GM12878 (cell line): ENCODE results near the gene FAM76B. TPM values are rescaled to one million over a fixed set of nuclear protein-coding genes. Genes with fewer than 3 reads are reported as not detected.

Experiments used
- ATAC-seq: fragments of 200-7000 bp; cut with Tn5 transposase; 3 replicates; pipeline ENCODE4 v1.9.1; 2020; ENCODE audit warnings: mild to moderate bottlenecking, moderate library complexity
- BruUV-seq: library from RNA; stranded (reverse); fragments of 400-500 nt; replicated peaks from 2 replicates; lab custom pipeline; 2021; lab: Mats Ljungman, UMichigan
- CTCF ChIA-PET: fragments of 300-600 bp; sonication (Branson Sonifier 250); formaldehyde crosslinking; extraction: SDS; loops from one replicate; lab custom pipeline; 2021; ENCODE audit warnings: inconsistent platforms; lab: Yijun Ruan, JAX
- POLR2A ChIA-PET: fragments of 350-600 bp; formaldehyde crosslinking; extraction: SDS; loops from one replicate; lab custom pipeline; 2021; ENCODE audit warnings: inconsistent platforms; lab: Charles Lee
- RAD21 ChIA-PET: fragments of 300-600 bp; sonication (Branson Sonifier 250); formaldehyde crosslinking; loops from one replicate; lab custom pipeline; 2023; ENCODE audit warnings: antibody characterized with exemption; ENCODE audit not compliant: unreplicated experiment; lab: Charles Lee
- SMC1A ChIA-PET: fragments of 300-600 bp; sonication (Branson Sonifier 250); formaldehyde crosslinking; loops from one replicate; lab custom pipeline; 2023; ENCODE audit not compliant: unreplicated experiment, uncharacterized antibody; lab: Charles Lee
- DNase-seq: peaks from one replicate; pipeline ENCODE4 v3.0.0-alpha.2; 2011; ENCODE audit warnings: low read depth, low spot score
- FAIRE-seq: peaks from 3 replicates; lab custom pipeline; 2011; peaks lifted over from hg19 to GRCh38; lab: Jason Lieb, UNC
- H2AFZ ChIP-seq: 2 replicates; pipeline ENCODE4 v1.6.0; 2011; ENCODE audit warnings: low read depth, low read length, control low read depth; ENCODE audit not compliant: control insufficient read depth
- H3K27ac ChIP-seq: 2 replicates; pipeline ENCODE4 v1.5.1; 2011; ENCODE audit warnings: control low read depth; ENCODE audit not compliant: control insufficient read depth, insufficient read depth
- H3K27me3 ChIP-seq, 2 experiments: replicated peaks in 1 of 2; 2 replicates each; pipeline versions ENCODE4 v1.6.0 to v1.6.1; 2011; ENCODE audit warnings: low read length in 1 of 2; ENCODE audit not compliant: control insufficient read depth in 2 of 2, insufficient read depth in 2 of 2
- H3K36me3 ChIP-seq, 2 experiments: 2 replicates each; pipeline ENCODE4 v1.5.1; 2011; ENCODE audit warnings: low read length in 1 of 2; ENCODE audit not compliant: control insufficient read depth in 2 of 2, insufficient read depth in 2 of 2
- H3K4me1 ChIP-seq: 2 replicates; pipeline ENCODE4 v1.6.1; 2011; ENCODE audit warnings: mild to moderate bottlenecking, low read length, moderate library complexity, mixed read lengths; ENCODE audit not compliant: control insufficient read depth, insufficient read depth
- H3K4me2 ChIP-seq: 2 replicates; pipeline ENCODE4 v1.6.0; 2011; ENCODE audit warnings: control low read depth; ENCODE audit not compliant: control insufficient read depth, insufficient read depth
- H3K4me3 ChIP-seq: fragments of 200-600 bp; sonication (generic); 2 replicates; pipeline ENCODE4 v1.5.1; 2016
- H3K79me2 ChIP-seq: 2 replicates; pipeline ENCODE4 v1.6.0; 2011; ENCODE audit warnings: low read length; ENCODE audit not compliant: control insufficient read depth, insufficient read depth
- H3K9ac ChIP-seq: 2 replicates; pipeline ENCODE4 v1.8.0; 2011; ENCODE audit warnings: low read length, control low read depth, mixed read lengths; ENCODE audit not compliant: control insufficient read depth, insufficient read depth
- H3K9me3 ChIP-seq: replicated peaks from 3 replicates; pipeline ENCODE4 v1.5.1; 2011; ENCODE audit warnings: mild to moderate bottlenecking, low read length; ENCODE audit not compliant: control insufficient read depth, insufficient read depth
- H4K20me1 ChIP-seq: 2 replicates; pipeline ENCODE4 v1.6.0; 2011; ENCODE audit not compliant: control insufficient read depth, insufficient read depth
- BRCA1 ChIP-seq: IDR thresholded peaks from 2 replicates; pipeline ENCODE4 v1.6.1; 2011; ENCODE audit warnings: low read depth, low read length, improper control_type of control experiment
- CBX3 ChIP-seq: fragments of 200-600 bp; sonication (generic); IDR thresholded peaks from 2 replicates; pipeline ENCODE4 v1.6.1; 2016; ENCODE audit warnings: low read depth, borderline replicate concordance
- CBX5 ChIP-seq: sonication (generic); IDR thresholded peaks from 2 replicates; pipeline ENCODE4 v1.6.1; 2016; ENCODE audit warnings: low read depth, moderate library complexity, mild to moderate bottlenecking, inconsistent platforms
- CHD2 ChIP-seq: IDR thresholded peaks from 2 replicates; pipeline ENCODE4 v1.6.1; 2011; ENCODE audit warnings: low read depth, low read length, improper control_type of control experiment, borderline replicate concordance
- EGR1 ChIP-seq, 2 experiments: IDR thresholded peaks; 1 replicate in 1 of 2; 2 replicates in 1 of 2; pipeline ENCODE4 v1.6.1; 2011 to 2012; ENCODE audit warnings: low read depth in 2 of 2, low read length in 2 of 2, borderline replicate concordance in 1 of 2, mild to moderate bottlenecking in 1 of 2, moderate library complexity in 1 of 2
- IRF4 ChIP-seq: IDR thresholded peaks from 2 replicates; pipeline ENCODE4 v1.6.1; 2011; ENCODE audit warnings: low read depth, low read length
- KDM1A ChIP-seq: fragments of 200-600 bp; sonication (generic); IDR thresholded peaks from 2 replicates; pipeline ENCODE4 v1.6.1; 2016; ENCODE audit warnings: borderline replicate concordance
- NFYA ChIP-seq: IDR thresholded peaks from 2 replicates; pipeline ENCODE4 v1.6.1; 2011; ENCODE audit warnings: low read depth, mild to moderate bottlenecking, low read length, improper control_type of control experiment, borderline replicate concordance
- POLR2AphosphoS5 ChIP-seq: IDR thresholded peaks from 2 replicates; pipeline ENCODE4 v1.6.1; 2011; ENCODE audit warnings: mild to moderate bottlenecking, low read length, inconsistent platforms
- RAD21 ChIP-seq: IDR thresholded peaks from 2 replicates; pipeline ENCODE4 v1.6.1; 2011; ENCODE audit warnings: mild to moderate bottlenecking, low read depth, low read length, moderate library complexity; ENCODE audit not compliant: insufficient read depth
- RELA ChIP-seq: fragments of 450-650 bp; IDR thresholded peaks from 2 replicates; pipeline ENCODE4 v1.8.0; 2014; ENCODE audit warnings: borderline replicate concordance; ENCODE audit not compliant: partially characterized antibody
- STAT3 ChIP-seq: IDR thresholded peaks from 2 replicates; pipeline ENCODE4 v1.6.1; 2011; ENCODE audit warnings: low read depth, low read length, improper control_type of control experiment
- SUPT20H ChIP-seq: IDR thresholded peaks from 2 replicates; pipeline ENCODE4 v1.6.1; 2011; ENCODE audit warnings: low read depth, mild to moderate bottlenecking, low read length, moderate library complexity, borderline replicate concordance; ENCODE audit not compliant: control insufficient read depth
- TCF12 ChIP-seq: IDR thresholded peaks from 2 replicates; pipeline ENCODE4 v1.6.1; 2011; ENCODE audit warnings: low read depth, mild to moderate bottlenecking, low read length
- ZNF622 ChIP-seq: fragments of 450-650 bp; IDR thresholded peaks from 2 replicates; pipeline ENCODE4 v1.6.1; 2017; ENCODE audit warnings: mild to moderate bottlenecking, inconsistent platforms
- ZSCAN29 ChIP-seq: fragments of 450-650 bp; IDR thresholded peaks from 2 replicates; pipeline ENCODE4 v1.6.1; 2017; ENCODE audit warnings: mild to moderate bottlenecking, moderate library complexity
- WGBS: methylation state at CpG from one replicate; pipeline ENCODE4 v1.1.6; 2016; ENCODE audit warnings: low lambda C conversion rate; ENCODE audit not compliant: insufficient replicate concordance, insufficient coverage; ENCODE audit errors: missing lambda C conversion rate; 5-methylcytosine and 5-hydroxymethylcytosine counted together
- in situ Hi-C: fragments of 300-500 bp; cut with MboI; formaldehyde crosslinking; loops from 9 replicates; pipeline ENCODE4 v1.14.3; 2018; ENCODE audit warnings: mixed read lengths
- intact Hi-C: fragments of 100-400 bp; cut with micrococcal nuclease; formaldehyde crosslinking; loops from one replicate; pipeline ENCODE4 v1.14.2; 2022; ENCODE audit not compliant: unreplicated experiment
- polyA plus RNA-seq, 11 experiments: library from polyadenylated mRNA; depleted of rRNA in 4 of 11; unstranded in 6 of 11; stranded (reverse) in 5 of 11; fragments of >200 nt; fragmentation: Nextera tagmentation in 4 of 11; fragmentation: Illumina TruSeq in 1 of 11; extraction: Ambion mirVana in 4 of 11; extraction: Trizol in 1 of 11; gene quantifications; 1 replicate in 1 of 11; 2 replicates in 10 of 11; pipeline versions ENCODE4 v1.2.1 to v1.2.3, GENCODE V29; 2011 to 2016; ENCODE audit warnings: inconsistent platforms in 2 of 11, missing spikeins in 2 of 11, low read depth in 1 of 11
- total RNA-seq, 4 experiments: library from RNA; depleted of rRNA in 3 of 4; stranded (reverse); fragments of >200 nt in 3 of 4; fragmentation: Illumina TruSeq in 1 of 4; extraction: Trizol in 1 of 4; gene quantifications; 2 replicates each; pipeline versions ENCODE4 v1.2.1 to v1.2.3, GENCODE V29; 2013 to 2021
- TF ChIP-seq, protein P1 (sequence below): fragments of 450-650 bp; IDR thresholded peaks from 2 replicates; pipeline ENCODE4 v1.6.1; 2017; ENCODE audit warnings: mild to moderate bottlenecking, low read depth, inconsistent platforms; ENCODE audit not compliant: poor library complexity, severe bottlenecking
- TF ChIP-seq, protein P2 (sequence below): IDR thresholded peaks from 2 replicates; pipeline ENCODE4 v1.6.1; 2011; ENCODE audit warnings: borderline replicate concordance, low read depth, mild to moderate bottlenecking, moderate library complexity, mixed read lengths, low read length; ENCODE audit not compliant: insufficient read depth; ENCODE audit errors: extremely low read length

FAM76B gene
- total and polyA plus RNA-seq, 10 of the 15 experiments (the other 5 are each of a cell fraction or from before 2014, with no cell fraction given), result 13.5 to 56.8 (median 28.4) TPM

DNA sequence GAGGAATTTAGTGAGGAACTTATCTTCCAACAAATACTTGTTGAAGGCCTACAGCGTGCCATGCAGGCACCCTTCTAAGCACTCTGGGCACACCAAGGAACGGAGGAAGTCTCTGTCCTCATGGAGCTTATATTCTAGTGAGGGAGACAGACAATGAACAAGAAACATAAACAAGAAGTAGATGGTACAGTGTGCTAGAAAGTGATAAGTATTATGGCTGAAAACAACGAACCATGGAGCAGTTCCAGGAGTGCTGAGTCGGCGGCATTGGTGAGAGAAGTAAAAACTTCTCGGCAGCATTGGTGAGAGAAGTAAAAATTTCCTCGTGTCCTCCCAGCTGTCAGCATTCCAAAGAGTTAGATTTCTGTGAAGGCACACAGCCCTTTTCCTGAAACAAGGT, 53.2 kb downstream of the FAM76B start:
- no peaks in the 10 kb centered on the region for H3K36me3 ChIP-seq
- no peaks in the 10 kb centered on the region for H4K20me1 ChIP-seq
- SMC1A ChIA-PET, result interaction anchor here (0.6 to 1.9 kb wide), 11 partner anchors 10 to 582 kb away, joined by 3 to 8 read pairs (median 3); no protein-coding TSS in a partner anchor
- no peaks in the 10 kb centered on the region for H3K4me1 ChIP-seq
- POLR2A ChIA-PET, result interaction anchor here (0.6 to 1.1 kb wide), 2 partner anchors 97 to 274 kb away, joined by 3 read pairs; no protein-coding TSS in a partner anchor
- DNase-seq, result no peak
- BruUV-seq, result no TSS peak
- no peak overlapping the region for H3K27ac ChIP-seq
- H3K27me3 ChIP-seq, result no peaks in the 10 kb centered on the region
- H3K4me3 ChIP-seq, result no peak overlapping the region
- TF ChIP-seq IRF4 (no peak), NFYA (no peak), CBX5 (no peak), TCF12 (no peak), ZSCAN29 (no peak), CBX3 (no peak), ZNF622 (no peak), EGR1 (IDR thresholded peaks at IDR 0.05; ENCODE audit: borderline replicate concordance in 1 of 2, low read depth in 2 of 2, low read length in 2 of 2) (no peak), CHD2 (no peak), RAD21 (no peak), SUPT20H (no peak), RELA (no peak), BRCA1 (no peak), STAT3 (no peak), POLR2AphosphoS5 (no peak), KDM1A (no peak)
- TF ChIP-seq, protein P1, sequence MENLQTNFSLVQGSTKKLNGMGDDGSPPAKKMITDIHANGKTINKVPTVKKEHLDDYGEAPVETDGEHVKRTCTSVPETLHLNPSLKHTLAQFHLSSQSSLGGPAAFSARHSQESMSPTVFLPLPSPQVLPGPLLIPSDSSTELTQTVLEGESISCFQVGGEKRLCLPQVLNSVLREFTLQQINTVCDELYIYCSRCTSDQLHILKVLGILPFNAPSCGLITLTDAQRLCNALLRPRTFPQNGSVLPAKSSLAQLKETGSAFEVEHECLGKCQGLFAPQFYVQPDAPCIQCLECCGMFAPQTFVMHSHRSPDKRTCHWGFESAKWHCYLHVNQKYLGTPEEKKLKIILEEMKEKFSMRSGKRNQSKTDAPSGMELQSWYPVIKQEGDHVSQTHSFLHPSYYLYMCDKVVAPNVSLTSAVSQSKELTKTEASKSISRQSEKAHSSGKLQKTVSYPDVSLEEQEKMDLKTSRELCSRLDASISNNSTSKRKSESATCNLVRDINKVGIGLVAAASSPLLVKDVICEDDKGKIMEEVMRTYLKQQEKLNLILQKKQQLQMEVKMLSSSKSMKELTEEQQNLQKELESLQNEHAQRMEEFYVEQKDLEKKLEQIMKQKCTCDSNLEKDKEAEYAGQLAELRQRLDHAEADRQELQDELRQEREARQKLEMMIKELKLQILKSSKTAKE, result no peak
- TF ChIP-seq, protein P2, sequence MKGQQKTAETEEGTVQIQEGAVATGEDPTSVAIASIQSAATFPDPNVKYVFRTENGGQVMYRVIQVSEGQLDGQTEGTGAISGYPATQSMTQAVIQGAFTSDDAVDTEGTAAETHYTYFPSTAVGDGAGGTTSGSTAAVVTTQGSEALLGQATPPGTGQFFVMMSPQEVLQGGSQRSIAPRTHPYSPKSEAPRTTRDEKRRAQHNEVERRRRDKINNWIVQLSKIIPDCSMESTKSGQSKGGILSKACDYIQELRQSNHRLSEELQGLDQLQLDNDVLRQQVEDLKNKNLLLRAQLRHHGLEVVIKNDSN, result no peak
- no peak for ATAC-seq
- FAIRE-seq, result no peak
- 36% methylated on average over 7 of the region's 7 CpGs for WGBS
- no peak overlapping the region for H2AFZ ChIP-seq
- intact Hi-C loops, result no loop called here
- no peak overlapping the region for H3K4me2 ChIP-seq
- in situ Hi-C loops, result no loop called here
- no peaks in the 10 kb centered on the region for H3K79me2 ChIP-seq
- H3K9ac ChIP-seq, result no peak overlapping the region
- H3K9me3 ChIP-seq, result no peaks in the 10 kb centered on the region
- RAD21 ChIA-PET, result interaction anchor here (1.2 to 1.5 kb wide), 3 partner anchors 13 to 505 kb away, joined by 3 read pairs; partner anchors contain the start of gene SESN3
- CTCF ChIA-PET, result interaction anchor here (0.6 to 1.4 kb wide), 5 partner anchors 11 to 727 kb away, joined by 3 to 4 read pairs (median 3); no protein-coding TSS in a partner anchor
